ENCODE data around the gene TNNI2. TPM values are rescaled to one million over a fixed set of nuclear protein-coding genes. Genes with fewer than 3 reads are reported as not detected.

Gene TNNI2
- total and polyA plus RNA-seq, 4 donors, result 0.22 to 0.28 TPM; not detected in 2

DNA sequence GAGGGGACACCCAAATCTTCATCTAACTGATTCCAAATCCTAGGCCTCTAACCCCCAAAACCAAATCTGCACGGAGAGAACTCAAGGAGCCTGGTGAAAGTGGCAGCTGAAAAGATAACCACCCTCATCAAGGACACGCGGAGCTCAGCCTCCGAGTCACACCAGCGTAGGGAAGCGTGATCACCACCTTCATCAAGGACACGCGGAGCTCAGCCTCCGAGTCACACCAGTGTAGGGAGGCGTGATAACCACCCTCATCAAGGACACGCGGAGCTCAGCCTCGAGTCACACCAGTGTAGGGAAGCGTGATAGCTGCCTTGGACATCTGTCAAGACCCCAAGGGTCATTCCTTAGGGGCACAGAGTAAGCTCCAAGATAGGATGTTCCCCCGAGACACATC lies 33.3 kb upstream of the TNNI2 start:
- Histone ChIP-seq H3K4me1 (ENCODE audit: control insufficient read depth in 4 of 4, insufficient read depth in 4 of 4, low read length in 3 of 4) (no peaks in the 10 kb centered on the region), H3K36me3 (ENCODE audit: control insufficient read depth in 4 of 4, insufficient read depth in 3 of 4, low read depth in 1 of 4, low read length in 3 of 4) (no peaks in the 10 kb centered on the region), H3K9me3 (ENCODE audit: control insufficient read depth in 4 of 4, low read length in 3 of 4) (no peaks in the 10 kb centered on the region), H3K27ac (ENCODE audit: low read depth in 1 of 2, low read length in 2 of 2) (no peak overlapping the region), H3K9ac (ENCODE audit: low read depth in 1 of 2, low read length in 2 of 2) (no peak overlapping the region), H3K4me3 (ENCODE audit: low read depth in 1 of 3, low read length in 3 of 3) (no peak overlapping the region), H3K27me3 (ENCODE audit: control insufficient read depth in 4 of 4, insufficient read depth in 4 of 4, low read length in 3 of 4) (no peaks in the 10 kb centered on the region)
- no peak for DNase-seq (ENCODE audit: low spot score)
- WGBS, result 91% methylated on average over 15 of the region's 15 CpGs
- TF ChIP-seq, protein P1, sequence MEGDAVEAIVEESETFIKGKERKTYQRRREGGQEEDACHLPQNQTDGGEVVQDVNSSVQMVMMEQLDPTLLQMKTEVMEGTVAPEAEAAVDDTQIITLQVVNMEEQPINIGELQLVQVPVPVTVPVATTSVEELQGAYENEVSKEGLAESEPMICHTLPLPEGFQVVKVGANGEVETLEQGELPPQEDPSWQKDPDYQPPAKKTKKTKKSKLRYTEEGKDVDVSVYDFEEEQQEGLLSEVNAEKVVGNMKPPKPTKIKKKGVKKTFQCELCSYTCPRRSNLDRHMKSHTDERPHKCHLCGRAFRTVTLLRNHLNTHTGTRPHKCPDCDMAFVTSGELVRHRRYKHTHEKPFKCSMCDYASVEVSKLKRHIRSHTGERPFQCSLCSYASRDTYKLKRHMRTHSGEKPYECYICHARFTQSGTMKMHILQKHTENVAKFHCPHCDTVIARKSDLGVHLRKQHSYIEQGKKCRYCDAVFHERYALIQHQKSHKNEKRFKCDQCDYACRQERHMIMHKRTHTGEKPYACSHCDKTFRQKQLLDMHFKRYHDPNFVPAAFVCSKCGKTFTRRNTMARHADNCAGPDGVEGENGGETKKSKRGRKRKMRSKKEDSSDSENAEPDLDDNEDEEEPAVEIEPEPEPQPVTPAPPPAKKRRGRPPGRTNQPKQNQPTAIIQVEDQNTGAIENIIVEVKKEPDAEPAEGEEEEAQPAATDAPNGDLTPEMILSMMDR (IDR thresholded peaks at IDR 0.05; ENCODE audit: low read depth, low read length, missing input control), result no peak
- TF ChIP-seq TAF1 (conservative IDR thresholded peaks at IDR 0.05) (no peak), NR2F2 (IDR thresholded peaks at IDR 0.05) (no peak), HNF4G (IDR thresholded peaks at IDR 0.05) (no peak), RAD21 (IDR thresholded peaks at IDR 0.05) (no peak), ZBTB33 (IDR thresholded peaks at IDR 0.05) (no peak)
- TF ChIP-seq, protein P2, sequence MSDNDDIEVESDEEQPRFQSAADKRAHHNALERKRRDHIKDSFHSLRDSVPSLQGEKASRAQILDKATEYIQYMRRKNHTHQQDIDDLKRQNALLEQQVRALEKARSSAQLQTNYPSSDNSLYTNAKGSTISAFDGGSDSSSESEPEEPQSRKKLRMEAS (IDR thresholded peaks at IDR 0.05), result no peak
- TF ChIP-seq, protein P3, sequence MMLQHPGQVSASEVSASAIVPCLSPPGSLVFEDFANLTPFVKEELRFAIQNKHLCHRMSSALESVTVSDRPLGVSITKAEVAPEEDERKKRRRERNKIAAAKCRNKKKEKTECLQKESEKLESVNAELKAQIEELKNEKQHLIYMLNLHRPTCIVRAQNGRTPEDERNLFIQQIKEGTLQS (IDR thresholded peaks at IDR 0.05), result no peak

- TF ChIP-seq RXRA (IDR thresholded peaks at IDR 0.05), result no peak
- TF ChIP-seq YY1 (IDR thresholded peaks at IDR 0.05), result no peak
- TF ChIP-seq, protein P2 (IDR thresholded peaks at IDR 0.05), result no peak
- TF ChIP-seq JUND (IDR thresholded peaks at IDR 0.05), result no peak
- no peak for TF ChIP-seq RAD21 (IDR thresholded peaks at IDR 0.05)
- TF ChIP-seq FOXA1 (IDR thresholded peaks at IDR 0.05), result no peak
- TF ChIP-seq SP1 (IDR thresholded peaks at IDR 0.05), result no peak
- no peak for DNase-seq (ENCODE audit: low spot score)
- Histone ChIP-seq H3K9ac (ENCODE audit: low read depth in 1 of 2, low read length in 2 of 2) (no peak overlapping the region), H3K4me3 (ENCODE audit: low read depth in 1 of 3, low read length in 3 of 3) (no peak overlapping the region), H3K27me3 (ENCODE audit: control insufficient read depth in 4 of 4, insufficient read depth in 4 of 4, low read length in 3 of 4) (no peaks in the 10 kb centered on the region), H3K4me1 (ENCODE audit: control insufficient read depth in 4 of 4, insufficient read depth in 4 of 4, low read length in 3 of 4) (no peaks in the 10 kb centered on the region), H3K36me3 (ENCODE audit: control insufficient read depth in 4 of 4, insufficient read depth in 3 of 4, low read depth in 1 of 4, low read length in 3 of 4) (no peaks in the 10 kb centered on the region), H3K27ac (ENCODE audit: low read depth in 1 of 2, low read length in 2 of 2) (no peak overlapping the region), H3K9me3 (ENCODE audit: control insufficient read depth in 4 of 4, low read length in 3 of 4) (peaks cover 0 to 4% (median 1%) of the 10 kb centered on the region in 4 donors)
- WGBS, result 56% methylated on average over 14 of the region's 14 CpGs
Measured at GRCh38 chr11:1807264-1807995, 31.4 kb upstream of the TNNI2 start.

DNA sequence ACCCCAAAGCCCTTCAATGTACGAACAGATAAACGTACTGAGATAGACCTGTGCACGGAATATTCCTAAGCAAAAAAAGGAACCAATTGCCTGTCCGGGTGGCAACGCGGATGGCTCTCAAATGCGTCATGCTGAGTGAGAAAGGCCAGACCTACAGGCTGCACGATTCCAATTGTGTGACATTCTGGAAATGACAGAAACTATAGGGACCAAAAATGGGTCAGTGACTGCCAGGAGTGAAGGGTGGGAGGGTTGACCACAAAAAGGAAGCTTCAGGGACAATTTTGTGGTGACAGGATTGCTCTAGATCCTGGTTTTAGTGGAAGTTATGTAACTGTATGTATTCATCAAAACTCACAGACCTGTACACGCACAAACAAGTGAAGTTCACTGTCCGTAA lies 28.0 kb upstream of the TNNI2 start:
- no peak overlapping the region for H3K9ac ChIP-seq (ENCODE audit: low read depth in 1 of 2, low read length in 2 of 2)
- DNase-seq (ENCODE audit: low spot score), result no peak
- H3K4me1 ChIP-seq (ENCODE audit: control insufficient read depth in 4 of 4, insufficient read depth in 4 of 4, low read length in 3 of 4), result no peaks in the 10 kb centered on the region
- 82% methylated on average over 10 of the region's 10 CpGs for WGBS
- H3K4me3 ChIP-seq (ENCODE audit: low read depth in 1 of 3, low read length in 3 of 3), result no peak overlapping the region
- H3K27ac ChIP-seq (ENCODE audit: low read depth in 1 of 2, low read length in 2 of 2), result no peak overlapping the region
- H3K36me3 ChIP-seq (ENCODE audit: control insufficient read depth in 4 of 4, insufficient read depth in 3 of 4, low read depth in 1 of 4, low read length in 3 of 4), result no peaks in the 10 kb centered on the region
- H3K9me3 ChIP-seq (ENCODE audit: control insufficient read depth in 4 of 4, low read length in 3 of 4), result peaks cover 0 to 4% (median 1%) of the 10 kb centered on the region in 4 donors
- TF ChIP-seq SP1 (IDR thresholded peaks at IDR 0.05), result no peak
- TF ChIP-seq HNF4G (IDR thresholded peaks at IDR 0.05), result no peak
- TF ChIP-seq, protein P1 (IDR thresholded peaks at IDR 0.05; ENCODE audit: low read depth, low read length, missing input control), result no peak
- TF ChIP-seq NR2F2 (IDR thresholded peaks at IDR 0.05), result no peak
- TF ChIP-seq FOXA2 (IDR thresholded peaks at IDR 0.05), result no peak
- no peak for TF ChIP-seq HNF4A (conservative IDR thresholded peaks at IDR 0.05)
- no peak for TF ChIP-seq FOXA1 (IDR thresholded peaks at IDR 0.05)
- no peak for TF ChIP-seq RXRA (IDR thresholded peaks at IDR 0.05)
- no peak for TF ChIP-seq RAD21 (IDR thresholded peaks at IDR 0.05)
- no peak for TF ChIP-seq EGR1 (IDR thresholded peaks at IDR 0.05; ENCODE audit: low read depth in 2 of 2)
- TF ChIP-seq TAF1 (conservative IDR thresholded peaks at IDR 0.05), result no peak
- TF ChIP-seq GABPA (IDR thresholded peaks at IDR 0.05 in 1 of 2, conservative IDR thresholded peaks at IDR 0.05 in 1 of 2), result no peak
- TF ChIP-seq, protein P3 (IDR thresholded peaks at IDR 0.05), result no peak
- no peak for TF ChIP-seq ZBTB33 (IDR thresholded peaks at IDR 0.05)
- H3K27me3 ChIP-seq (ENCODE audit: control insufficient read depth in 4 of 4, insufficient read depth in 4 of 4, low read length in 3 of 4), result no peaks in the 10 kb centered on the region
